OCI-LY7 (cell line): ENCODE data around the gene HMGCLL1.

Experiments
- CTCF ChIP-seq: fragments of 200-600 bp; sonication (generic); conservative IDR thresholded peaks from 2 replicates; pipeline ENCODE4 v1.5.1; 2014; ENCODE audit warnings: mild to moderate bottlenecking, antibody characterized with exemption, low read length, moderate library complexity, mixed read lengths
- EZH2phosphoT487 ChIP-seq: fragments of 200-600 bp; sonication (generic); IDR thresholded peaks from 2 replicates; pipeline ENCODE4 v1.6.1; 2018; ENCODE audit warnings: low read depth, borderline replicate concordance, mild to moderate bottlenecking, mixed run types, antibody characterized with exemption, low read length, moderate library complexity, mixed read lengths

DNA sequence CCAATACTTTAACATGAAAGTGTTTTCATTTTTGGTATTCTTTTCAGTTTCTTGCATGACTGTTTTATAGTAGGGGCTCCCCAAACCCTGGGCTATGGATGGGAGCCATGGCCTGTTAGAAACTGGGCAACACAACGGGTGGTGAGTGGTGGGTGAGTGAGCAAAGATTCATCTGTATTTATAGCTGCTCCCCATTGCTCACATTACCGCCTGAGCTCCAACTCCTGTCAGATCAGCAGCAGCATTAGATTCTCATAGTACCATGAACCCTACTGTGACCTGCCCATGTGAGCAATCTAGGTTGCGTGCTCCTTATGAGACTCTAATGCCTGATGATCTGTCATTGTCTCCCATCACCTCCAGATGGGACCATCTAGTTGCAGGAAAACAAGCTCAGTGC is 42.3 kb upstream of the HMGCLL1 start:
- TF ChIP-seq CTCF (no peak), EZH2phosphoT487 (no peak)
